CD14-positive monocyte (primary cell): ENCODE measurements around the gene FHOD3. TPM values are rescaled to one million over a fixed set of nuclear protein-coding genes. Genes with fewer than 3 reads are reported as not detected.

Experiments
- DNase-seq, 3 donors: peaks; one replicate each; pipeline ENCODE4 v3.0.0-alpha.2; 2011 to 2022
- H2AFZ ChIP-seq: 2 replicates; pipeline ENCODE4 v1.6.0; 2012; ENCODE audit warnings: mild to moderate bottlenecking, low read depth, low read length, inconsistent platforms; ENCODE audit not compliant: insufficient read depth, poor library complexity, severe bottlenecking
- H3K27ac ChIP-seq, 2 donors: 1 replicate in 1 of 2; 2 replicates in 1 of 2; pipeline ENCODE4 v1.5.1; 2012 to 2013; ENCODE audit warnings: low read length in 2 of 2, control low read depth in 1 of 2, inconsistent platforms in 1 of 2, low read depth in 1 of 2, mild to moderate bottlenecking in 1 of 2
- H3K27me3 ChIP-seq, 2 donors: one replicate each; pipeline versions ENCODE4 v1.6.0 to v1.6.1; 2011 to 2013; ENCODE audit warnings: low read length in 2 of 2; ENCODE audit not compliant: control insufficient read depth in 2 of 2, insufficient read depth in 2 of 2
- H3K36me3 ChIP-seq, 2 donors: replicated peaks in 1 of 2; 1 replicate in 1 of 2; 2 replicates in 1 of 2; pipeline versions ENCODE4 v1.5.1 to v1.6.1; 2012 to 2013; ENCODE audit warnings: low read length in 2 of 2, control low read depth in 1 of 2, inconsistent platforms in 1 of 2, mild to moderate bottlenecking in 1 of 2; ENCODE audit not compliant: insufficient read depth in 2 of 2, control insufficient read depth in 1 of 2
- H3K4me1 ChIP-seq, 2 donors: 1 replicate in 1 of 2; 2 replicates in 1 of 2; pipeline versions ENCODE4 v1.5.1 to v1.6.1; 2012 to 2013; ENCODE audit warnings: low read length in 2 of 2, control low read depth in 1 of 2, inconsistent platforms in 1 of 2, mild to moderate bottlenecking in 1 of 2, moderate library complexity in 1 of 2; ENCODE audit not compliant: insufficient read depth in 2 of 2, control insufficient read depth in 1 of 2
- H3K4me2 ChIP-seq: replicated peaks from 2 replicates; pipeline ENCODE3; 2012; ENCODE audit warnings: low read length, moderate library complexity, mild to moderate bottlenecking; ENCODE audit not compliant: poor library complexity, severe bottlenecking; ENCODE audit errors: extremely low read depth
- H3K4me3 ChIP-seq, 3 experiments: fragments of 200-600 bp in 1 of 3; sonication (generic) in 1 of 3; replicated peaks in 1 of 3; 1 replicate in 2 of 3; 2 replicates in 1 of 3; pipeline ENCODE4 v1.5.1; 2011 to 2013; ENCODE audit warnings: low read length in 3 of 3, mild to moderate bottlenecking in 3 of 3, control low read depth in 2 of 3, low read depth in 2 of 3, inconsistent platforms in 1 of 3, moderate library complexity in 1 of 3
- H3K79me2 ChIP-seq: 2 replicates; pipeline ENCODE4 v1.6.0; 2012; ENCODE audit warnings: mild to moderate bottlenecking, control low read depth, inconsistent platforms, low read length, moderate library complexity; ENCODE audit not compliant: insufficient read depth
- H3K9ac ChIP-seq: 2 replicates; pipeline ENCODE4 v1.6.0; 2017; ENCODE audit warnings: low read length, mild to moderate bottlenecking; ENCODE audit not compliant: insufficient read depth, poor library complexity, severe bottlenecking
- H3K9me3 ChIP-seq, 2 donors: replicated peaks in 1 of 2; 1 replicate in 1 of 2; 2 replicates in 1 of 2; pipeline versions ENCODE4 v1.5.1 to v1.6.1; 2012 to 2013; ENCODE audit warnings: low read length in 2 of 2, control low read depth in 1 of 2; ENCODE audit not compliant: control insufficient read depth in 1 of 2, insufficient read depth in 1 of 2
- H4K20me1 ChIP-seq: 2 replicates; pipeline ENCODE4 v1.6.0; 2012; ENCODE audit warnings: mild to moderate bottlenecking, low read length, control low read depth, moderate library complexity; ENCODE audit not compliant: insufficient read depth
- H3K27ac Mint-ChIP-seq, 7 donors: one replicate each; pipeline ENCODE4 v1.8.0; 2020; ENCODE audit warnings: mild to moderate bottlenecking in 7 of 7, mixed read lengths in 7 of 7, moderate library complexity in 6 of 7, inconsistent platforms in 2 of 7
- H3K27me3 Mint-ChIP-seq, 3 donors: one replicate each; pipeline ENCODE4 v1.8.0; 2021 to 2022; ENCODE audit warnings: low read depth in 3 of 3, mild to moderate bottlenecking in 3 of 3, mixed read lengths in 3 of 3, moderate library complexity in 3 of 3, inconsistent platforms in 1 of 3
- H3K36me3 Mint-ChIP-seq, 2 donors: one replicate each; pipeline ENCODE4 v1.8.0; 2020; ENCODE audit warnings: mixed read lengths in 2 of 2, inconsistent platforms in 1 of 2, mild to moderate bottlenecking in 1 of 2
- H3K4me1 Mint-ChIP-seq: one replicate; pipeline ENCODE4 v1.8.0; 2020; ENCODE audit warnings: mild to moderate bottlenecking, mixed read lengths
- H3K4me3 Mint-ChIP-seq, 2 donors: one replicate each; pipeline ENCODE4 v1.8.0; 2020; ENCODE audit warnings: mild to moderate bottlenecking in 2 of 2, mixed read lengths in 2 of 2, moderate library complexity in 1 of 2
- H3K9me3 Mint-ChIP-seq, 7 donors: one replicate each; pipeline ENCODE4 v1.8.0; 2020 to 2022; ENCODE audit warnings: mixed read lengths in 7 of 7, mild to moderate bottlenecking in 6 of 7, moderate library complexity in 6 of 7, inconsistent platforms in 2 of 7
- WGBS: methylation state at CpG from one replicate; pipeline ENCODE4 v1.1.5; 2013; ENCODE audit warnings: missing lambda C conversion rate; ENCODE audit not compliant: insufficient coverage; 5-methylcytosine and 5-hydroxymethylcytosine counted together
- intact Hi-C, 2 donors: fragments of 100-400 bp; cut with micrococcal nuclease; formaldehyde crosslinking; loops; one replicate each; pipeline versions ENCODE4 v1.15.0 to v1.15.1; 2023
- polyA plus RNA-seq, 3 donors: library from polyadenylated mRNA; depleted of rRNA in 1 of 3; unstranded in 2 of 3; stranded (reverse) in 1 of 3; fragments of 300-500 nt in 2 of 3; fragments of >200 nt in 1 of 3; fragmentation: Illumina TruSeq in 2 of 3; gene quantifications; 1 replicate in 2 of 3; 2 replicates in 1 of 3; pipeline ENCODE4 v1.2.3, GENCODE V29; 2012 to 2021
- TF ChIP-seq, protein P1 (sequence below): fragments of 200-600 bp; IDR thresholded peaks from one replicate; pipeline ENCODE4 v1.8.0; 2022; ENCODE audit warnings: antibody characterized with exemption, mild to moderate bottlenecking

Gene FHOD3
- polyA plus RNA-seq, 3 donors: not detected

DNA sequence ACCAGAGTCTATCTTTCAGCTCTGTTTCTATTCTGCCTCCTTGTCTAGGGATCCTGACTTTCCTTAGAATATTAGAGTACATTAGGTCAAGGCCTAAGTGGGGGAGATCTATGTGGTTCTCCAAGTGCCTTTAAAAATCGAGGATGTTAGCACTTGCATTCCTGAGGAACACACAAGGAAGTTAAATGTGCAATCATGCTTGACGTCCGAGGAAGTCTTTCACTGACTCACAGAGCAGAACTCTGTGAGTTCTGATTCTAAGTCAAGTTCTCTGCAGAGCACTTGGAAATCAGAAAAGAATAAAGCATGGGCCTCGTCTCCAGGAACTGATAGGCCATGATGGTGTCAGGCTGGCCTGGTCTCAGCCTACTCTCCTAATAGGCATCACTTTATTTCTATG is 17.2 kb downstream of the FHOD3 start:
- H3K4me3 ChIP-seq: no peak overlapping the region
- H3K27me3 Mint-ChIP-seq: peaks cover 8 to 15% (median 9%) of the 10 kb centered on the region in 3 donors
- H2AFZ ChIP-seq: no peak overlapping the region
- intact Hi-C loops: no loop called here
- H3K9me3 ChIP-seq: peaks cover 0 to 7% of the 10 kb centered on the region in 2 donors
- WGBS: 53% methylated on average over 3 of the region's 4 CpGs
- no peaks in the 10 kb centered on the region for H3K36me3 Mint-ChIP-seq
- no peak overlapping the region for H3K27ac Mint-ChIP-seq
- H3K9ac ChIP-seq: no peak overlapping the region
- no peak overlapping the region for H3K27ac ChIP-seq
- H3K79me2 ChIP-seq: no peaks in the 10 kb centered on the region
- no peaks in the 10 kb centered on the region for H3K4me1 ChIP-seq
- TF ChIP-seq, protein P1, sequence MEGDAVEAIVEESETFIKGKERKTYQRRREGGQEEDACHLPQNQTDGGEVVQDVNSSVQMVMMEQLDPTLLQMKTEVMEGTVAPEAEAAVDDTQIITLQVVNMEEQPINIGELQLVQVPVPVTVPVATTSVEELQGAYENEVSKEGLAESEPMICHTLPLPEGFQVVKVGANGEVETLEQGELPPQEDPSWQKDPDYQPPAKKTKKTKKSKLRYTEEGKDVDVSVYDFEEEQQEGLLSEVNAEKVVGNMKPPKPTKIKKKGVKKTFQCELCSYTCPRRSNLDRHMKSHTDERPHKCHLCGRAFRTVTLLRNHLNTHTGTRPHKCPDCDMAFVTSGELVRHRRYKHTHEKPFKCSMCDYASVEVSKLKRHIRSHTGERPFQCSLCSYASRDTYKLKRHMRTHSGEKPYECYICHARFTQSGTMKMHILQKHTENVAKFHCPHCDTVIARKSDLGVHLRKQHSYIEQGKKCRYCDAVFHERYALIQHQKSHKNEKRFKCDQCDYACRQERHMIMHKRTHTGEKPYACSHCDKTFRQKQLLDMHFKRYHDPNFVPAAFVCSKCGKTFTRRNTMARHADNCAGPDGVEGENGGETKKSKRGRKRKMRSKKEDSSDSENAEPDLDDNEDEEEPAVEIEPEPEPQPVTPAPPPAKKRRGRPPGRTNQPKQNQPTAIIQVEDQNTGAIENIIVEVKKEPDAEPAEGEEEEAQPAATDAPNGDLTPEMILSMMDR: no peak
- H3K27me3 ChIP-seq: no peaks in the 10 kb centered on the region
- H3K9me3 Mint-ChIP-seq: peaks cover 7 to 20% (median 14%) of the 10 kb centered on the region in 7 donors
- no peak overlapping the region for H3K4me2 ChIP-seq
- H3K4me1 Mint-ChIP-seq: no peaks in the 10 kb centered on the region
- no peak overlapping the region for H3K4me3 Mint-ChIP-seq
- H3K36me3 ChIP-seq: no peaks in the 10 kb centered on the region
- DNase-seq: no peak
- no peaks in the 10 kb centered on the region for H4K20me1 ChIP-seq

DNA sequence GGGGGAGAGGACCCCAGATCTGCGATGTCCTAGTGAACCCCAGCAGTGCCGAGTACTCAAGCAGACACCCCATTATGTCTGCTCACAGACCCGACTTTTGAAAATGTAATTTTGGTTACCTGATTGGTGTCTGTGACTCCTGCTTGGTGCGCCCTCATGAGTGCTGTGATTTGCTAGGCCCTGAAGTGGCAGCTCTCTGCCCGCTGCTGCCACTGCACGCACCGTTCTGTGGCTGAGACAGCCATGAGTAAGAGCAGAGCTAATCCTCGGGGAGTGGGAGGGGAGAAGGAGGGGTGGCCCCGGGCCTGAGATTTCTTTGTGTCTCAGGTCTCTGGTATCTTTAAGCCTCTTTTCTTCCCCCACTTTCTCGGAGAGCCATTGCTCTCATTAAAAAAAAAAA is 18.2 kb downstream of the FHOD3 start:
- TF ChIP-seq, protein P1: no peak
- Histone ChIP-seq H4K20me1 (no peaks in the 10 kb centered on the region), H3K4me2 (no peak overlapping the region), H3K9ac (no peak overlapping the region), H3K79me2 (no peaks in the 10 kb centered on the region), H3K9me3 (peaks cover 0 to 7% of the 10 kb centered on the region in 2 donors), H3K36me3 (no peaks in the 10 kb centered on the region), H3K27ac (no peak overlapping the region), H3K4me1 (no peaks in the 10 kb centered on the region), H3K27me3 (no peaks in the 10 kb centered on the region), H3K4me3 (no peak overlapping the region), H2AFZ (no peak overlapping the region)
- H3K27me3 Mint-ChIP-seq: peaks cover 7 to 13% (median 12%) of the 10 kb centered on the region in 3 donors
- no peak overlapping the region for H3K27ac Mint-ChIP-seq
- peaks cover 7 to 20% (median 14%) of the 10 kb centered on the region in 7 donors for H3K9me3 Mint-ChIP-seq
- no peak for DNase-seq
- no peaks in the 10 kb centered on the region for H3K36me3 Mint-ChIP-seq
- WGBS: 90% methylated on average over 4 of the region's 10 CpGs
- intact Hi-C loops: no loop called here
- no peak overlapping the region for H3K4me3 Mint-ChIP-seq
- no peaks in the 10 kb centered on the region for H3K4me1 Mint-ChIP-seq
